Right lobe of liver (tissue), 6 donors: Measurements from ENCODE around the gene CHST8. TPM values are rescaled to one million over a fixed set of nuclear protein-coding genes. Genes with fewer than 3 reads are reported as not detected.

ENCODE experiments used
- ATAC-seq, 4 donors: fragments of 200-7000 bp; cut with Tn5 transposase; one replicate each; pipeline ENCODE4 v1.9.1; 2020; ENCODE audit warnings: mild to moderate bottlenecking in 4 of 4, moderate library complexity in 4 of 4
- DNase-seq, 3 donors: peaks; one replicate each; pipeline ENCODE4 v3.0.0-alpha.2; 2020
- H3K27ac ChIP-seq, 3 donors: fragments of 200-600 bp; one replicate each; pipeline ENCODE4 v1.8.0; 2022
- H3K27me3 ChIP-seq, 2 donors: fragments of 200-600 bp; one replicate each; pipeline ENCODE4 v1.8.0; 2022
- H3K36me3 ChIP-seq, 4 donors: fragments of 200-600 bp; sonication (generic) in 1 of 4; one replicate each; pipeline versions ENCODE4 v1.5.1 to v1.8.0; 2017 to 2022; ENCODE audit warnings: control low read depth in 1 of 4
- H3K4me1 ChIP-seq, 4 donors: fragments of 200-600 bp; sonication (generic) in 1 of 4; one replicate each; pipeline versions ENCODE4 v1.5.1 to v1.8.0; 2017 to 2022; ENCODE audit warnings: control low read depth in 1 of 4
- H3K4me3 ChIP-seq, 3 donors: fragments of 200-600 bp; one replicate each; pipeline ENCODE4 v1.8.0; 2022
- H3K9me3 ChIP-seq, 4 donors: fragments of 200-600 bp; sonication (generic) in 1 of 4; one replicate each; pipeline versions ENCODE4 v1.5.1 to v1.8.0; 2017 to 2022; ENCODE audit warnings: control low read depth in 1 of 4
- CTCF ChIP-seq, 4 donors: fragments of 200-600 bp in 3 of 4; fragments of 450-650 bp in 1 of 4; IDR thresholded peaks; one replicate each; pipeline versions ENCODE4 v1.5.1 to v1.8.0; 2016 to 2022; ENCODE audit warnings: antibody characterized with exemption in 4 of 4, mild to moderate bottlenecking in 2 of 4
- POLR2A ChIP-seq: fragments of 450-650 bp; IDR thresholded peaks from one replicate; pipeline ENCODE4 v1.6.1; 2017; ENCODE audit warnings: antibody characterized with exemption, mild to moderate bottlenecking
- WGBS: methylation state at CpG from one replicate; pipeline ENCODE4 v1.1.6; 2018; ENCODE audit warnings: low coverage, low lambda C conversion rate; ENCODE audit not compliant: insufficient coverage; ENCODE audit errors: missing lambda C conversion rate; 5-methylcytosine and 5-hydroxymethylcytosine counted together
- intact Hi-C, 2 donors: fragments of 100-400 bp; cut with DNase I; formaldehyde crosslinking; loops; one replicate each; pipeline versions ENCODE4 v1.11.2 to v1.14.1; 2022
- total RNA-seq, 6 experiments: library from RNA; depleted of rRNA in 2 of 6; stranded (reverse); fragments of >200 nt in 2 of 6; fragmentation: NEBNext Ultra II Directional in 3 of 6; extraction: Animal tissue kit (Norgen Biotek cat#: 25700) in 3 of 6; gene quantifications; one replicate each; pipeline versions ENCODE4 v1.1.0 to v1.2.4, GENCODE V29; 2016 to 2023
- donor health status: DM: no; HTN: yes; CAD: no.
- donor health status: DM: no; HTN: no; CAD: no.
- donor health status: DM: no; HTN: no; CAD: no.
- donor health status: DM: no; HTN: yes; CAD: no.
- donor health status: DM: no; HTN: yes; CAD: no.

Gene CHST8
- total RNA-seq, 6 experiments from 2014 or later, result 0.12 to 0.19 TPM; not detected in 4

- TF ChIP-seq CTCF (IDR thresholded peaks at IDR 0.05) (no peak), POLR2A (no peak)
- H3K4me1 ChIP-seq, result no peaks in the 10 kb centered on the region
- H3K27me3 ChIP-seq, result no peaks in the 10 kb centered on the region
- H3K4me3 ChIP-seq, result no peak overlapping the region
- no peaks in the 10 kb centered on the region for H3K9me3 ChIP-seq
- WGBS, result 83% methylated on average over 3 of the region's 4 CpGs
- no peaks in the 10 kb centered on the region for H3K36me3 ChIP-seq
- ATAC-seq, result no peak
- peak in 1 of 3 donors; percentile 11 for DNase-seq
- H3K27ac ChIP-seq, result no peak overlapping the region
- intact Hi-C loops, result no loop called here
These were observed 24.6 kb downstream of the CHST8 start for GRCh38 chr19:33646306-33646705.

- no peaks in the 10 kb centered on the region for H3K27me3 ChIP-seq
- no peaks in the 10 kb centered on the region for H3K36me3 ChIP-seq
- WGBS, result 49% methylated on average over 4 of the region's 6 CpGs
- no peaks in the 10 kb centered on the region for H3K9me3 ChIP-seq
- DNase-seq, result peak in 1 of 3 donors; percentile 12
- no peak for ATAC-seq
- H3K4me3 ChIP-seq, result no peak overlapping the region
- H3K27ac ChIP-seq, result no peak overlapping the region
- no peak for TF ChIP-seq CTCF (IDR thresholded peaks at IDR 0.05)
- TF ChIP-seq POLR2A, result no peak
- intact Hi-C loops, result no loop called here
- no peaks in the 10 kb centered on the region for H3K4me1 ChIP-seq
These were observed 25.4 kb downstream of the CHST8 start for GRCh38 chr19:33647146-33647545.

DNA sequence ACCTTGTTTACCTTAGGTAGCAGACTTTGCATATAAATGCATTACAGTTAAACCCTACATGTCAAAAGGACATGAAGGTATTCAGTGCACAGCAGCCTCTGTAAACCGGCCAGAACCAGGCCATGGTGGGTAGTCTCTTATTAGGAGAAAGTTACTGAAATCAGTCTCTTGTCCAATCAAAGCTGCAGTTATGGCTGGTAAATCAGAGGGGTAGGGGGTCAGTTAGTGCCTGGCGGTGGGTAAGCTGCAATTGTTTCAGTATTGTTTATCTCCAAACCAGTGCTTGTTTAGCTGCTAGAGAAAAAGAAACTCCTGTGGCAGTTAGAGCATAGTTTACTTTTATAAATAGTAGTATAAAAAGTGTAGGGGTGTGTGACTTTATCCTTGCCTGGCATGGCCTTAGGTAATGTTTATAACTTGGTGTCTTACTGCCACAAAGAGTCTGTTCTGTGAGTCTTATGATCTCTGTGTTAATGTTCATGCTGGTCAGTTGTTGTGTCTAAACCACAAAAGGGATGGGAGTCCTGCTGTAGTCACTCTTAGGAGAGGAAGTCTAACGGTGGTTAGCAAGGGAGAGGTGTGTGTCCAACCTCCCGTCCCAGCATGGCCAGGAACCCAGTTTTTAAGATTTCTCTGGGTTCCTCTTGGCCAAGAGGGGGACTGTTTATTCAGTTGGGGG, 28.0 kb downstream of the CHST8 start:
- 39% methylated on average over 4 of the region's 4 CpGs for WGBS
- DNase-seq, result peak in 1 of 3 donors; percentile 8
- H3K9me3 ChIP-seq, result no peaks in the 10 kb centered on the region

GRCh38 chr19:33653684-33654083, 31.9 kb downstream of the CHST8 start:
- TF ChIP-seq CTCF (IDR thresholded peaks at IDR 0.05) (no peak), POLR2A (no peak)
- intact Hi-C loops, result no loop called here
- no peak overlapping the region for H3K27ac ChIP-seq
- no peaks in the 10 kb centered on the region for H3K9me3 ChIP-seq
- H3K4me3 ChIP-seq, result no peak overlapping the region
- 62% methylated on average over 2 of the region's 2 CpGs for WGBS
- ATAC-seq (no peak), DNase-seq (no peak)
- no peaks in the 10 kb centered on the region for H3K27me3 ChIP-seq
- H3K4me1 ChIP-seq, result no peaks in the 10 kb centered on the region
- no peaks in the 10 kb centered on the region for H3K36me3 ChIP-seq

More for the DNA sequence above, 28.0 kb downstream of the CHST8 start:
- H3K4me1 ChIP-seq, result no peaks in the 10 kb centered on the region
- TF ChIP-seq CTCF (IDR thresholded peaks at IDR 0.05), result no peak
- TF ChIP-seq POLR2A, result no peak
- no peak overlapping the region for H3K4me3 ChIP-seq
- H3K27ac ChIP-seq, result no peak overlapping the region
- H3K27me3 ChIP-seq, result no peaks in the 10 kb centered on the region
- intact Hi-C loops, result no loop called here
- no peaks in the 10 kb centered on the region for H3K36me3 ChIP-seq
- ATAC-seq, result no peak
